ENCODE data around the gene HSP90B1.
A peak's percentile ranks its signal among the peaks of the same experiment; 100 is the strongest.

HSP90B1 gene

GRCh38 chr12:103930034-103930786, at the start of gene HSP90B1:
TSS of gene HSP90B1 (plus strand) at chr12:103930410. CDS start at chr12:103930516, 106 bp downstream.
- peak; percentile 100 for DNase-seq (ENCODE audit: low read depth in 2 of 2)

GRCh38 chr12:103881261-103881660, 48.9 kb upstream of the HSP90B1 start:
- no peak for DNase-seq (ENCODE audit: low read depth in 2 of 2)

GRCh38 chr12:103882861-103883596, 47.2 kb upstream of the HSP90B1 start:
- DNase-seq (ENCODE audit: low read depth in 2 of 2), result no peak

GRCh38 chr12:103883908-103884307, 46.3 kb upstream of the HSP90B1 start:
- DNase-seq (ENCODE audit: low read depth in 2 of 2), result no peak

- DNase-seq (ENCODE audit: low read depth in 2 of 2), result no peak
These were observed 45.9 kb upstream of the HSP90B1 start for GRCh38 chr12:103884316-103884715.

GRCh38 chr12:103886195-103886797, 43.9 kb upstream of the HSP90B1 start:
- DNase-seq (ENCODE audit: low read depth in 2 of 2), result no peak

- DNase-seq (ENCODE audit: low read depth in 2 of 2), result no peak
These were observed 42.5 kb upstream of the HSP90B1 start for GRCh38 chr12:103887738-103888137.

GRCh38 chr12:103897316-103897715, 32.9 kb upstream of the HSP90B1 start:
- DNase-seq (ENCODE audit: low read depth in 2 of 2), result no peak

- DNase-seq (ENCODE audit: low read depth in 2 of 2), result no peak
These were observed 28.6 kb upstream of the HSP90B1 start for GRCh38 chr12:103901518-103902173.

GRCh38 chr12:103903993-103904392, 26.2 kb upstream of the HSP90B1 start:
- no peak for DNase-seq (ENCODE audit: low read depth in 2 of 2)

- DNase-seq (ENCODE audit: low read depth in 2 of 2), result no peak
These were observed 24.4 kb upstream of the HSP90B1 start for GRCh38 chr12:103905730-103906349.

- no peak for DNase-seq (ENCODE audit: low read depth in 2 of 2)
These were observed 22.0 kb upstream of the HSP90B1 start for GRCh38 chr12:103908246-103908541.

GRCh38 chr12:103908877-103909276, 21.3 kb upstream of the HSP90B1 start:
- DNase-seq (ENCODE audit: low read depth in 2 of 2), result peak in 1 of 2 experiments; percentile 43

GRCh38 chr12:103909811-103910210, 20.4 kb upstream of the HSP90B1 start:
- no peak for DNase-seq (ENCODE audit: low read depth in 2 of 2)

- no peak for DNase-seq (ENCODE audit: low read depth in 2 of 2)
These were observed 18.1 kb upstream of the HSP90B1 start for GRCh38 chr12:103912069-103912468.

GRCh38 chr12:103913100-103913499, 17.1 kb upstream of the HSP90B1 start:
- DNase-seq (ENCODE audit: low read depth in 2 of 2), result no peak

- no peak for DNase-seq (ENCODE audit: low read depth in 2 of 2)
These were observed 14.9 kb upstream of the HSP90B1 start for GRCh38 chr12:103915306-103915705.

- DNase-seq (ENCODE audit: low read depth in 2 of 2), result no peak
These were observed 12.3 kb upstream of the HSP90B1 start for GRCh38 chr12:103917873-103918272.

- DNase-seq (ENCODE audit: low read depth in 2 of 2), result peak in 1 of 2 experiments; percentile 24
These were observed 5.2 kb upstream of the HSP90B1 start for GRCh38 chr12:103924761-103925641.

GRCh38 chr12:103928682-103929045, 1.5 kb upstream of the HSP90B1 start:
- DNase-seq (ENCODE audit: low read depth in 2 of 2), result no peak
